A549 (cell line): Measurements from ENCODE around the gene ANO7. TPM values are rescaled to one million over a fixed set of nuclear protein-coding genes. Genes with fewer than 3 reads are reported as not detected.

Experiments used
- ATAC-seq, 2 experiments: fragments of 200-7000 bp in 1 of 2; fragments of >200 bp in 1 of 2; cut with Nextera tagmentation in 1 of 2; cut with Tn5 transposase in 1 of 2; 3 replicates each; pipeline versions ENCODE4 v1.8.0 to v1.9.1; 2018 to 2020; ENCODE audit warnings: mild to moderate bottlenecking in 1 of 2, moderate library complexity in 1 of 2
- CTCF ChIA-PET: fragments of 300-600 bp; sonication (Branson Sonifier 250); formaldehyde crosslinking; extraction: SDS; loops from one replicate; lab custom pipeline; 2021; ENCODE audit warnings: antibody characterized with exemption, inconsistent platforms; lab: Yijun Ruan, JAX
- POLR2A ChIA-PET: fragments of 350-600 bp; formaldehyde crosslinking; extraction: SDS; loops from one replicate; lab custom pipeline; 2021; ENCODE audit warnings: antibody characterized with exemption, inconsistent platforms; lab: Yijun Ruan, JAX
- DNase-seq, 2 experiments: peaks; one replicate each; pipeline versions ENCODE4 v3.0.0 to v3.0.0-alpha.2; 2011 to 2016; ENCODE audit warnings: low read depth in 1 of 2, low spot score in 1 of 2
- FAIRE-seq: peaks from 2 replicates; lab custom pipeline; 2011; peaks lifted over from hg19 to GRCh38; lab: Jason Lieb, UNC
- H3K27ac ChIP-seq, 2 experiments: fragments of >200 bp; sonication (Bioruptor Twin); formaldehyde crosslinking; 3 replicates each; pipeline ENCODE4 v1.5.1; 2016 to 2017
- H3K4me1 ChIP-seq: fragments of >200 bp; sonication (Bioruptor Twin); formaldehyde crosslinking; 3 replicates; pipeline ENCODE4 v1.6.1; 2016
- H3K4me2 ChIP-seq: fragments of >200 bp; sonication (Bioruptor Twin); formaldehyde crosslinking; 3 replicates; pipeline ENCODE4 v1.6.1; 2016
- H3K4me3 ChIP-seq: fragments of >200 bp; sonication (Bioruptor Twin); formaldehyde crosslinking; 3 replicates; pipeline ENCODE4 v1.5.1; 2016
- H3K9me3 ChIP-seq: fragments of >200 bp; sonication (Bioruptor Twin); formaldehyde crosslinking; 3 replicates; pipeline ENCODE4 v1.6.1; 2016
- BCL3 ChIP-seq: fragments of >200 bp; sonication (Bioruptor Twin); formaldehyde crosslinking; IDR thresholded peaks from 3 replicates; pipeline ENCODE4 v1.6.1; 2016
- CBX8 ChIP-seq: fragments of 200-600 bp; sonication (generic); IDR thresholded peaks from 2 replicates; pipeline ENCODE4 v1.6.1; 2016
- CEBPB ChIP-seq, 2 experiments: fragments of >200 bp in 1 of 2; sonication (Bioruptor Twin) in 1 of 2; formaldehyde crosslinking in 1 of 2; IDR thresholded peaks; 2 replicates each; pipeline ENCODE4 v1.6.1; 2012 to 2016
- CTCF ChIP-seq: fragments of >200 bp; sonication (Bioruptor Twin); formaldehyde crosslinking; IDR thresholded peaks from 3 replicates; pipeline ENCODE4 v1.5.1; 2016
- E2F6 ChIP-seq: IDR thresholded peaks from 2 replicates; pipeline ENCODE4 v1.6.1; 2012; ENCODE audit warnings: low read depth, borderline replicate concordance
- EHMT2 ChIP-seq: fragments of 200-600 bp; sonication (generic); IDR thresholded peaks from 2 replicates; pipeline ENCODE4 v1.6.1; 2016; ENCODE audit warnings: antibody characterized with exemption, low read depth, mild to moderate bottlenecking, moderate library complexity
- ELK1 ChIP-seq: fragments of 150-350 bp; IDR thresholded peaks from 2 replicates; pipeline ENCODE4 v1.6.1; 2014; ENCODE audit warnings: low read depth, mild to moderate bottlenecking, low read length
- HES2 ChIP-seq: fragments of >200 bp; sonication (Bioruptor Twin); formaldehyde crosslinking; IDR thresholded peaks from 2 replicates; pipeline ENCODE4 v1.6.1; 2016
- HOXB13 ChIP-seq: fragments of 250-450 bp; sonication (Bioruptor Pico); IDR thresholded peaks from 2 replicates; pipeline ENCODE4 v1.5.0; 2020; ENCODE audit warnings: low read depth, mild to moderate bottlenecking, moderate library complexity
- HOXB5 ChIP-seq: fragments of 250-450 bp; sonication (Bioruptor Pico); IDR thresholded peaks from 2 replicates; pipeline ENCODE4 v1.5.0; 2020; ENCODE audit warnings: mild to moderate bottlenecking, moderate library complexity
- MAFK ChIP-seq: fragments of 450-650 bp; IDR thresholded peaks from 2 replicates; pipeline ENCODE4 v1.6.1; 2014; ENCODE audit not compliant: partially characterized antibody
- NPAS2 ChIP-seq: fragments of 250-450 bp; sonication (Bioruptor Pico); IDR thresholded peaks from 2 replicates; pipeline ENCODE4 v1.8.0; 2022; ENCODE audit warnings: mild to moderate bottlenecking, moderate library complexity, borderline replicate concordance
- POLR2AphosphoS2 ChIP-seq: conservative IDR thresholded peaks from 2 replicates; pipeline ENCODE4 v1.6.1; 2012; ENCODE audit warnings: low read length, improper control_type of control experiment, inconsistent platforms
- RAD21 ChIP-seq, 2 experiments: fragments of >200 bp in 1 of 2; sonication (Bioruptor Twin) in 1 of 2; formaldehyde crosslinking in 1 of 2; IDR thresholded peaks in 1 of 2; conservative IDR thresholded peaks in 1 of 2; 2 replicates in 1 of 2; 3 replicates in 1 of 2; pipeline ENCODE4 v1.6.1; 2012 to 2018; ENCODE audit warnings: inconsistent platforms in 1 of 2
- RCOR1 ChIP-seq: fragments of 150-350 bp; IDR thresholded peaks from 2 replicates; pipeline ENCODE4 v1.6.1; 2014; ENCODE audit warnings: antibody characterized with exemption, low read length, low read depth
- RNF2 ChIP-seq: fragments of 200-600 bp; sonication (generic); IDR thresholded peaks from 2 replicates; pipeline ENCODE4 v1.6.1; 2016; ENCODE audit warnings: low read depth, mild to moderate bottlenecking, antibody characterized with exemption, moderate library complexity, borderline replicate concordance
- SREBF2 ChIP-seq: fragments of 450-650 bp; IDR thresholded peaks from 2 replicates; pipeline ENCODE4 v1.6.1; 2014; ENCODE audit warnings: mild to moderate bottlenecking, moderate library complexity
- USF2 ChIP-seq: fragments of 450-650 bp; IDR thresholded peaks from 2 replicates; pipeline ENCODE4 v1.6.1; 2014; ENCODE audit warnings: antibody characterized with exemption
- WGBS: methylation state at CpG from one replicate; pipeline ENCODE4 v1.1.6; 2017; ENCODE audit errors: missing lambda C conversion rate; 5-methylcytosine and 5-hydroxymethylcytosine counted together
- polyA plus RNA-seq, 4 experiments: library from polyadenylated mRNA; depleted of rRNA in 3 of 4; stranded (reverse); fragments of >200 nt; fragmentation: RNase III in 1 of 4; extraction: RNeasy Plus Mini Kit Qiagen cat#74134 plus additional on column Dnase treatment in 1 of 4; gene quantifications; 2 replicates in 3 of 4; 3 replicates in 1 of 4; pipeline ENCODE4 v1.2.3, GENCODE V29; 2011 to 2017

ANO7 gene
- polyA plus RNA-seq, 2 of the 4 experiments (the other 2 are of a cell fraction), result 0.92 to 2.7 TPM

- Histone ChIP-seq H3K4me3 (no peak overlapping the region), H3K27ac (no peak overlapping the region), H3K9me3 (no peaks in the 10 kb centered on the region), H3K4me2 (no peak overlapping the region), H3K4me1 (no peaks in the 10 kb centered on the region)
- POLR2A ChIA-PET, result interaction anchor here (1.5 kb wide), 1 partner anchor 57 kb away, joined by 4 read pairs; no protein-coding TSS in a partner anchor
- 84% methylated on average over 11 of the region's 11 CpGs for WGBS
- ATAC-seq (no peak), DNase-seq (no peak), FAIRE-seq (no peak)
- no peak for TF ChIP-seq POLR2AphosphoS2
- no peak for TF ChIP-seq HES2
- TF ChIP-seq CTCF, result peak; percentile 24; the same call in 2 of the 3 replicates
- TF ChIP-seq RAD21 (conservative IDR thresholded peaks at IDR 0.05 in 1 of 2, IDR thresholded peaks at IDR 0.05 in 1 of 2), result peak in 1 of 2 experiments; percentile 24; a peak in 1 of 5 replicates
- TF ChIP-seq EHMT2, result no peak
- no peak for TF ChIP-seq CEBPB (IDR thresholded peaks at IDR 0.05)
- CTCF ChIA-PET, result interaction anchor here (0.6 to 1.8 kb wide), 4 partner anchors 13 to 58 kb away, joined by 3 to 5 read pairs (median 3); partner anchors contain the start of genes HDLBP and SEPTIN2
Measured at GRCh38 chr2:241257419-241258032, 69.0 kb downstream of the ANO7 start.

- CTCF ChIA-PET, result interaction anchor here (1.4 kb wide), 1 partner anchor 57 kb away, joined by 3 read pairs; the partner anchor contains the start of genes HDLBP and SEPTIN2
Measured at GRCh38 chr2:241258505-241259280, 70.2 kb downstream of the ANO7 start.

GRCh38 chr2:241260911-241261310, 72.4 kb downstream of the ANO7 start:
- Histone ChIP-seq H3K4me2 (no peak overlapping the region), H3K27ac (no peak overlapping the region), H3K9me3 (no peaks in the 10 kb centered on the region), H3K4me1 (no peaks in the 10 kb centered on the region), H3K4me3 (no peak overlapping the region)
- 90% methylated on average over 3 of the region's 3 CpGs for WGBS
- POLR2A ChIA-PET, result no interaction called here
- no peak for DNase-seq
- CTCF ChIA-PET, result no interaction called here
- ATAC-seq, result no peak
- FAIRE-seq, result no peak
- no peak for TF ChIP-seq HOXB5 (CRISPR knock-in tag)
- no peak for TF ChIP-seq MAFK
- no peak for TF ChIP-seq USF2
- no peak for TF ChIP-seq HOXB13
- no peak for TF ChIP-seq SREBF2
- no peak for TF ChIP-seq CBX8
- no peak for TF ChIP-seq NPAS2 (CRISPR knock-in tag)
- no peak for TF ChIP-seq ELK1
- no peak for TF ChIP-seq RCOR1
- no peak for TF ChIP-seq RAD21 (conservative IDR thresholded peaks at IDR 0.05 in 1 of 2, IDR thresholded peaks at IDR 0.05 in 1 of 2)
- TF ChIP-seq BCL3, result no peak
- TF ChIP-seq E2F6, result no peak
- TF ChIP-seq RNF2, result no peak

More at GRCh38 chr2:241258505-241259280, 70.2 kb downstream of the ANO7 start:
- H3K4me3 ChIP-seq, result no peak overlapping the region
- H3K4me1 ChIP-seq, result no peaks in the 10 kb centered on the region
- DNase-seq (no peak), FAIRE-seq (no peak), ATAC-seq (no peak)
- WGBS, result 83% methylated on average over 8 of the region's 8 CpGs
- no peaks in the 10 kb centered on the region for H3K9me3 ChIP-seq
- H3K4me2 ChIP-seq, result no peak overlapping the region
- no peak overlapping the region for H3K27ac ChIP-seq
- no peak for TF ChIP-seq USF2
- POLR2A ChIA-PET, result interaction anchor here (1.5 kb wide), 1 partner anchor 56 kb away, joined by 4 read pairs; no protein-coding TSS in a partner anchor
